Fibroblast of lung (primary cell): ENCODE measurements around the gene SLC24A4. TPM values are rescaled to one million over a fixed set of nuclear protein-coding genes. Genes with fewer than 3 reads are reported as not detected.

Source experiments
- DNase-seq, 2 donors: peaks; one replicate each; pipeline versions ENCODE4 v3.0.0 to v3.0.0-alpha.2; 2010; ENCODE audit warnings: low read depth in 2 of 2
- H2AFZ ChIP-seq: 2 replicates; pipeline ENCODE4 v1.5.1; 2012; ENCODE audit warnings: low read length, control low read depth, inconsistent platforms
- H3K27ac ChIP-seq: 2 replicates; pipeline ENCODE4 v1.5.1; 2011; ENCODE audit warnings: low read length, control low read depth; ENCODE audit not compliant: insufficient read depth
- H3K27me3 ChIP-seq: 2 replicates; pipeline ENCODE4 v1.5.1; 2011; ENCODE audit warnings: mild to moderate bottlenecking, low read length; ENCODE audit not compliant: control insufficient read depth, insufficient read depth
- H3K36me3 ChIP-seq: 2 replicates; pipeline ENCODE4 v1.5.1; 2011; ENCODE audit warnings: low read length; ENCODE audit not compliant: control insufficient read depth, insufficient read depth
- H3K4me1 ChIP-seq: 2 replicates; pipeline ENCODE4 v1.5.1; 2011; ENCODE audit warnings: low read length; ENCODE audit not compliant: control insufficient read depth, insufficient read depth; ENCODE audit errors: extremely low read depth
- H3K4me2 ChIP-seq: 2 replicates; pipeline ENCODE4 v1.5.1; 2011; ENCODE audit warnings: low read length, control low read depth; ENCODE audit not compliant: insufficient read depth; ENCODE audit errors: extremely low read depth
- H3K4me3 ChIP-seq, 4 experiments: fragments of 200-600 bp in 1 of 4; sonication (generic) in 1 of 4; replicated peaks in 1 of 4; 2 replicates each; pipeline ENCODE4 v1.5.1; 2011 to 2016; ENCODE audit warnings: low read length in 4 of 4, low read depth in 3 of 4, mild to moderate bottlenecking in 3 of 4, control low read depth in 2 of 4, inconsistent platforms in 1 of 4, mixed read lengths in 1 of 4; ENCODE audit not compliant: insufficient read depth in 1 of 4; ENCODE audit errors: control extremely low read depth in 1 of 4
- H3K79me2 ChIP-seq: 2 replicates; pipeline ENCODE4 v1.5.1; 2012; ENCODE audit warnings: mild to moderate bottlenecking, low read length, inconsistent platforms; ENCODE audit not compliant: control insufficient read depth, insufficient read depth
- H3K9ac ChIP-seq: 2 replicates; pipeline ENCODE4 v1.5.1; 2011; ENCODE audit warnings: mild to moderate bottlenecking, low read length, control low read depth; ENCODE audit not compliant: insufficient read depth
- H3K9me3 ChIP-seq: 2 replicates; pipeline ENCODE4 v1.5.1; 2012; ENCODE audit warnings: low read depth, low read length; ENCODE audit not compliant: control insufficient read depth, insufficient read depth
- H4K20me1 ChIP-seq: 2 replicates; pipeline ENCODE4 v1.5.1; 2011; ENCODE audit warnings: low read length; ENCODE audit not compliant: control insufficient read depth, insufficient read depth; ENCODE audit errors: extremely low read depth
- CTCF ChIP-seq, 2 donors: IDR thresholded peaks in 1 of 2; conservative IDR thresholded peaks in 1 of 2; 1 replicate in 1 of 2; 2 replicates in 1 of 2; pipeline ENCODE4 v1.5.1; 2011 to 2012; ENCODE audit warnings: low read length in 2 of 2, control low read depth in 1 of 2, inconsistent platforms in 1 of 2, low read depth in 1 of 2, mild to moderate bottlenecking in 1 of 2
- EZH2 ChIP-seq: IDR thresholded peaks from 2 replicates; pipeline ENCODE4 v1.5.1; 2012; ENCODE audit warnings: low read length, control low read depth, mild to moderate bottlenecking; ENCODE audit errors: missing control alignments
- polyA plus RNA-seq, 2 donors: library from polyadenylated mRNA; depleted of rRNA in 1 of 2; stranded (reverse) in 1 of 2; unstranded in 1 of 2; fragments of >200 nt; gene quantifications; 2 replicates each; pipeline ENCODE4 v1.2.1, GENCODE V29; 2011 to 2012; ENCODE audit warnings: missing spikeins in 1 of 2
- total RNA-seq: library from RNA; depleted of rRNA; stranded (reverse); fragments of >200 nt; gene quantifications from 2 replicates; pipeline ENCODE4 v1.2.1, GENCODE V29; 2014

Gene SLC24A4
- total and polyA plus RNA-seq, 2 donors (not counting 1 experiment from before 2014, with no cell fraction given), result 0.03 TPM; not detected in 1

DNA sequence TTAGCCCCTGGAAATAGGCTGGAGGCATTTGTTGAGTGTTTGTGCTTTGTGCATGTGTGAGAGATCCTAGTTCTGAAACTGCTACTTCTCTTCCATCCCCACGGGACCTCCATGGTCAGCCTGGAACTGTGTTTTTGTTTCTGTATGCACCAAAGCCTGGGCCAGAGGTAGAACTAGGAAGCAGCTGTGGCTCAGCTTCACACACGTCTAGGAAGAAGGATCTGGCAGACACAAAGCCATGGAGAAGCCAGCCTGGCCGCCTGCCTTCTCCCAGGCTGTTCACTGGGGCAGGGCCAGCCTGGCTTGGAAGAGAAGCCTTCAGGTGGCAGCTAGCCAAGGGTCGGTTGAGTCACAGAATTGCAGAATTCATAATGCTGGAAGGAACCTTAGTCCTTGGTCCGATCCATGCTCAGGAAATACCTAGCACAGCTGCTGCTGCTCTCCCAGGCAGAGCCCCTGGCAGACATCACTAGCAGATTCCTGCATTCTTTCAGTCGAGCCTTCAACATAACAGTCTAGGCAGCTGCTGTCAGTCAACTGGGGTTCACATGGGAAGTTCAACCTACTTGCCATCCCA, 217.6 kb downstream of the SLC24A4 start:
- Histone ChIP-seq H3K27ac (peak overlapping the region; percentile 92), H3K4me3 (peak overlapping the region in 1 of 4 experiments; percentile 2), H4K20me1 (no peaks in the 10 kb centered on the region), H3K36me3 (no peaks in the 10 kb centered on the region), H3K4me2 (peak overlapping the region; percentile 59), H3K9me3 (no peaks in the 10 kb centered on the region), H3K9ac (peak overlapping the region; percentile 66), H3K4me1 (peaks cover 23% of the 10 kb centered on the region), H3K79me2 (peaks cover 24% of the 10 kb centered on the region), H2AFZ (no peak overlapping the region), H3K27me3 (no peaks in the 10 kb centered on the region)
- DNase-seq, result peak; percentile 100
- no peak for TF ChIP-seq EZH2
- TF ChIP-seq CTCF (conservative IDR thresholded peaks at IDR 0.05 in 1 of 2, IDR thresholded peaks at IDR 0.05 in 1 of 2; ENCODE audit: low read depth in 1 of 2, low read length in 2 of 2), result no peak

DNA sequence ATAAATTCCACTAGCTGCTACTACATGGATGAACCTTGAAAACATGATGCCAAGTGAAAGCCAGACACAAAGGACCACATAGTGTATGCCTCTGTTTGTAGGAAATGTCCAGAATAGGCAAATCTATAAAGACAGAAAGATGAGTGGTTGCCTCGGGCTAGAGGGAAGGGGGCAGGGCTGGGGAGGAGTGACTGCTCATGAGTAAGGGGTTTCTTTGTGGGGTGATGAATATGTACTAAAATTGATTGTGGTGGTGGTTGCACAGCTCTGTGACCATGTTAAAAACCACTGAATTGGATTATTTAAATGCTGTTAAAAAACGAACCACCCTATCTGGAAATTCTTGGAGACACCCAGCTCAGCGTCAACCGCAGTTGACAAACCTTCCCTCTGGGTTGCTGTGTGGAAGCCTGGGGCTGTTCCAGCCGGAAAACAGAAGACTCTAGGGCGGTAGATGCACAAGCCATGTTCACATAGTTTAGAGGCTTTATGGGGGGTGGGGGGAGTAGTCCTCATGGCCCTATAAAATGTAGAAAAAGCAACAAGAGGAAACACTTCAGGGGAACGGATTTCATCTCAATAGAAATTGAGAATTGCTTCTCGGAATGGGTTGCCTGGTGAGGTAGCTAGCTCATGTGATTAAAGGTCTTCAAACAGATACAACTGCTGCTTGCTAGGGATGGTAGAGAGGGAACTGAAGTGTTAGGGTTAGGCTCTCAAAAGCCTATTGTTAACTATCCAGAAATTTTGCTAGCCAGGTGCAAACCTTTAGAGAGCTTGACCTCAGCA, 220.0 kb downstream of the SLC24A4 start:
- TF ChIP-seq EZH2 (no peak), CTCF (conservative IDR thresholded peaks at IDR 0.05 in 1 of 2, IDR thresholded peaks at IDR 0.05 in 1 of 2; ENCODE audit: low read depth in 1 of 2, low read length in 2 of 2) (no peak)
- Histone ChIP-seq H3K79me2 (peaks cover 22% of the 10 kb centered on the region), H3K4me1 (peaks cover 21% of the 10 kb centered on the region), H3K4me3 (no peak overlapping the region), H3K9ac (no peak overlapping the region), H3K9me3 (no peaks in the 10 kb centered on the region), H4K20me1 (no peaks in the 10 kb centered on the region), H3K4me2 (no peak overlapping the region), H3K27me3 (no peaks in the 10 kb centered on the region), H2AFZ (no peak overlapping the region), H3K36me3 (no peaks in the 10 kb centered on the region), H3K27ac (no peak overlapping the region)
- DNase-seq, result no peak

DNA sequence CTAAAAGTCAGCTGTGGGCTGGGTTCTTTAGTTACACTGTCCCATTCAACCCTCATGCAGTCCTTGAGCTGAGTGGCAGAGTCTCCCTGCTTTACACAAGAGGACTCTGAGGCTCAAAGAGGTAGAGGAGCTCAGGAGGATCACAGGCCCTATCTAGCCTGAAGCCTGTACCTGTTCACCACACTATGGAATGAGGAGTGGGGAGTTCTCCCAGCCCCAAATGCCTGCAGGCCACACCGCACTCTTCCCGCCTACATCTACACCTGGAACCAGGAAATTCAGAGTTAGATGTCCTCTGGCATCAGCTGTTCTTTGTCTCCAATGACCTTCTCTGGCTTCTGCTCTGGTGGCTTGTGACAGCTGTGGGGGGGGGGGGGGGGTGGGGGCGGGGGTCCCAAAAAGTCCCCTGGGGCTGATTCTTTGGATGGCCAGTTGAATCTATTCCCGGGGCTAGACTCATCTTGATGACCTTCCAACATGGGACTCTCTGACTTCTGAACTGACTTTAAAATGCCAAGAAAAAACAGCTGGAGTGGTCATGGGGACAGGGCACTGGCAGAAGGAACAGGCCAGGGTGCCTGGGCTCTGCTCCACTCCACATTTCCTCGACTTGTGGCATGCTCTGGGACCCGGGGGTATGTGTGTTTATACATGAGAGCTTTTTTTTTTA, 221.2 kb downstream of the SLC24A4 start:
- H3K9ac ChIP-seq, result no peak overlapping the region
- H3K27me3 ChIP-seq, result no peaks in the 10 kb centered on the region
- TF ChIP-seq EZH2, result no peak
- TF ChIP-seq CTCF (conservative IDR thresholded peaks at IDR 0.05 in 1 of 2, IDR thresholded peaks at IDR 0.05 in 1 of 2; ENCODE audit: low read depth in 1 of 2, low read length in 2 of 2), result no peak
- H3K4me2 ChIP-seq, result no peak overlapping the region
- H4K20me1 ChIP-seq, result no peaks in the 10 kb centered on the region
- H2AFZ ChIP-seq, result no peak overlapping the region
- H3K79me2 ChIP-seq, result peaks cover 12% of the 10 kb centered on the region
- no peak overlapping the region for H3K4me3 ChIP-seq
- H3K9me3 ChIP-seq, result no peaks in the 10 kb centered on the region
- no peak for DNase-seq
- no peaks in the 10 kb centered on the region for H3K36me3 ChIP-seq
- peaks cover 16% of the 10 kb centered on the region for H3K4me1 ChIP-seq
- no peak overlapping the region for H3K27ac ChIP-seq
